K562 (cell line): ENCODE results near the gene USP20. TPM values are rescaled to one million over a fixed set of nuclear protein-coding genes. Genes with fewer than 3 reads are reported as not detected.

Experiments
- ARID2 ChIP-seq: fragments of 450-650 bp; IDR thresholded peaks from 2 replicates; pipeline ENCODE4 v1.6.1; 2017; ENCODE audit warnings: antibody characterized with exemption, mild to moderate bottlenecking
- FOXK1 ChIP-seq: sonication (generic); formaldehyde crosslinking; IDR thresholded peaks from 2 replicates; pipeline ENCODE4 v1.8.0; 2022; ENCODE audit warnings: missing genetic modification reagents, mild to moderate bottlenecking, borderline replicate concordance
- HLTF ChIP-seq: fragments of 450-650 bp; IDR thresholded peaks from 2 replicates; pipeline ENCODE4 v1.6.1; 2016
- MAZ ChIP-seq, 2 experiments: fragments of 450-650 bp in 1 of 2; sonication (generic) in 1 of 2; formaldehyde crosslinking; IDR thresholded peaks in 1 of 2; conservative IDR thresholded peaks in 1 of 2; 2 replicates each; pipeline versions ENCODE4 v1.4.0 to v1.5.0; 2020; ENCODE audit warnings: mild to moderate bottlenecking in 1 of 2, missing genetic modification reagents in 1 of 2
- NR1H2 ChIP-seq: sonication (generic); formaldehyde crosslinking; IDR thresholded peaks from 2 replicates; pipeline ENCODE4 v1.4.0; 2020; ENCODE audit warnings: mild to moderate bottlenecking, missing genetic modification reagents
- SIN3A ChIP-seq, 2 experiments: fragments of 150-350 bp in 1 of 2; IDR thresholded peaks; 2 replicates each; pipeline ENCODE4 v1.6.1; 2011 to 2016; ENCODE audit warnings: borderline replicate concordance in 2 of 2, low read depth in 2 of 2, low read length in 2 of 2, mild to moderate bottlenecking in 2 of 2, moderate library complexity in 2 of 2; ENCODE audit not compliant: control insufficient read depth in 1 of 2
- SMARCA5 ChIP-seq: fragments of 450-650 bp; IDR thresholded peaks from 2 replicates; pipeline ENCODE4 v1.6.1; 2016
- SNRNP70 ChIP-seq: fragments of 200-400 bp; formaldehyde crosslinking; optimal IDR thresholded peaks from 2 replicates; pipeline ENCODE3; 2017; ENCODE audit warnings: low read depth, low read length
- TBL1XR1 ChIP-seq, 2 experiments: IDR thresholded peaks; 2 replicates each; pipeline ENCODE4 v1.6.1; 2012; ENCODE audit warnings: improper control_type of control experiment in 2 of 2, low read length in 2 of 2, mild to moderate bottlenecking in 1 of 2
- ZKSCAN1 ChIP-seq: fragments of 150-350 bp; IDR thresholded peaks from 2 replicates; pipeline ENCODE4 v1.6.1; 2016; ENCODE audit warnings: low read depth, low read length
- ZKSCAN8 ChIP-seq: fragments of 200-800 bp; sonication (Bioruptor generic); IDR thresholded peaks from 2 replicates; pipeline ENCODE4 v1.6.1; 2016; ENCODE audit warnings: missing genetic modification characterization, missing compliant biosample characterization
- ZNF263 ChIP-seq: sonication (generic); formaldehyde crosslinking; IDR thresholded peaks from 2 replicates; pipeline ENCODE4 v1.8.0; 2022; ENCODE audit warnings: mild to moderate bottlenecking, missing genetic modification reagents, borderline replicate concordance
- ZNF311 ChIP-seq: fragments of 250-450 bp; sonication (Bioruptor Pico); IDR thresholded peaks from 2 replicates; pipeline ENCODE4 v1.4.0; 2020; ENCODE audit warnings: mild to moderate bottlenecking, moderate library complexity
- ZNF766 ChIP-seq: fragments of 200-800 bp; sonication (Bioruptor generic); conservative IDR thresholded peaks from 2 replicates; pipeline ENCODE4 v1.6.1; 2016; ENCODE audit warnings: missing genetic modification characterization, missing compliant biosample characterization
- polyA plus RNA-seq, 8 experiments: library from polyadenylated mRNA; depleted of rRNA in 4 of 8; stranded (reverse) in 5 of 8; unstranded in 3 of 8; fragments of >200 nt; fragmentation: Nextera tagmentation in 2 of 8; fragmentation: Illumina TruSeq in 1 of 8; extraction: Ambion mirVana in 2 of 8; extraction: Trizol in 1 of 8; gene quantifications; 2 replicates each; pipeline versions ENCODE4 v1.2.1 to v1.2.3, GENCODE V29; 2011 to 2014; ENCODE audit warnings: inconsistent platforms in 1 of 8, missing spikeins in 1 of 8
- total RNA-seq, 7 experiments: library from RNA; depleted of rRNA in 6 of 7; stranded (reverse); fragments of >200 nt in 6 of 7; fragmentation: Illumina TruSeq in 2 of 7; extraction: Trizol in 2 of 7; gene quantifications; 2 replicates each; pipeline versions ENCODE4 v1.2.1 to v1.2.3, GENCODE V29; 2011 to 2021; ENCODE audit warnings: low replicate concordance in 1 of 7
- TF ChIP-seq, protein P1 (sequence below): sonication (generic); formaldehyde crosslinking; IDR thresholded peaks from 2 replicates; pipeline ENCODE4 v1.4.0; 2020; ENCODE audit warnings: mild to moderate bottlenecking, missing genetic modification reagents
- TF ChIP-seq, protein P2 (sequence below): fragments of 450-650 bp; conservative IDR thresholded peaks from 2 replicates; pipeline ENCODE4 v1.6.1; 2016; ENCODE audit warnings: missing genetic modification characterization, low read depth, mild to moderate bottlenecking, control low read depth, missing compliant biosample characterization
- TF ChIP-seq, protein P3 (sequence below): sonication (generic); formaldehyde crosslinking; IDR thresholded peaks from 2 replicates; pipeline ENCODE4 v1.8.0; 2023; ENCODE audit warnings: missing genetic modification reagents, mild to moderate bottlenecking, borderline replicate concordance
- TF ChIP-seq, protein P4 (sequence below): sonication (generic); formaldehyde crosslinking; IDR thresholded peaks from 2 replicates; pipeline ENCODE4 v1.8.0; 2022; ENCODE audit warnings: mild to moderate bottlenecking, missing genetic modification reagents

The USP20 gene
- total and polyA plus RNA-seq, 9 of the 15 experiments (the other 6 are each of a cell fraction or from before 2014, with no cell fraction given), result 1.9 to 136 (median 49.1) TPM

- peak; percentile 93 for TF ChIP-seq ZKSCAN1
- TF ChIP-seq ZKSCAN8 (CRISPR knock-in tag), result peak; percentile 92
- TF ChIP-seq ZNF311 (CRISPR knock-in tag), result peak; percentile 94
- TF ChIP-seq FOXK1 (CRISPR knock-in tag), result peak; percentile 62; the same call in 1 of the 2 replicates
- TF ChIP-seq SNRNP70, result no peak
- peak; percentile 98 to 99 for TF ChIP-seq TBL1XR1 (IDR thresholded peaks at IDR 0.05; ENCODE audit: low read length in 2 of 2)
- no peak for TF ChIP-seq ARID2
- TF ChIP-seq, protein P1, sequence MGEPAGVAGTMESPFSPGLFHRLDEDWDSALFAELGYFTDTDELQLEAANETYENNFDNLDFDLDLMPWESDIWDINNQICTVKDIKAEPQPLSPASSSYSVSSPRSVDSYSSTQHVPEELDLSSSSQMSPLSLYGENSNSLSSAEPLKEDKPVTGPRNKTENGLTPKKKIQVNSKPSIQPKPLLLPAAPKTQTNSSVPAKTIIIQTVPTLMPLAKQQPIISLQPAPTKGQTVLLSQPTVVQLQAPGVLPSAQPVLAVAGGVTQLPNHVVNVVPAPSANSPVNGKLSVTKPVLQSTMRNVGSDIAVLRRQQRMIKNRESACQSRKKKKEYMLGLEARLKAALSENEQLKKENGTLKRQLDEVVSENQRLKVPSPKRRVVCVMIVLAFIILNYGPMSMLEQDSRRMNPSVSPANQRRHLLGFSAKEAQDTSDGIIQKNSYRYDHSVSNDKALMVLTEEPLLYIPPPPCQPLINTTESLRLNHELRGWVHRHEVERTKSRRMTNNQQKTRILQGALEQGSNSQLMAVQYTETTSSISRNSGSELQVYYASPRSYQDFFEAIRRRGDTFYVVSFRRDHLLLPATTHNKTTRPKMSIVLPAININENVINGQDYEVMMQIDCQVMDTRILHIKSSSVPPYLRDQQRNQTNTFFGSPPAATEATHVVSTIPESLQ (CRISPR knock-in tag), result peak; percentile 30; the same call in 1 of the 2 replicates
- peak; percentile 97 for TF ChIP-seq ZNF766 (CRISPR knock-in tag)
- TF ChIP-seq, protein P2, sequence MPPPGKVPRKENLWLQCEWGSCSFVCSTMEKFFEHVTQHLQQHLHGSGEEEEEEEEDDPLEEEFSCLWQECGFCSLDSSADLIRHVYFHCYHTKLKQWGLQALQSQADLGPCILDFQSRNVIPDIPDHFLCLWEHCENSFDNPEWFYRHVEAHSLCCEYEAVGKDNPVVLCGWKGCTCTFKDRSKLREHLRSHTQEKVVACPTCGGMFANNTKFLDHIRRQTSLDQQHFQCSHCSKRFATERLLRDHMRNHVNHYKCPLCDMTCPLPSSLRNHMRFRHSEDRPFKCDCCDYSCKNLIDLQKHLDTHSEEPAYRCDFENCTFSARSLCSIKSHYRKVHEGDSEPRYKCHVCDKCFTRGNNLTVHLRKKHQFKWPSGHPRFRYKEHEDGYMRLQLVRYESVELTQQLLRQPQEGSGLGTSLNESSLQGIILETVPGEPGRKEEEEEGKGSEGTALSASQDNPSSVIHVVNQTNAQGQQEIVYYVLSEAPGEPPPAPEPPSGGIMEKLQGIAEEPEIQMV (tag), result 0 out of 2 replicates have a peak, but pooled peaks have one; percentile 9
- peak; percentile 98 for TF ChIP-seq HLTF
- TF ChIP-seq MAZ (CRISPR knock-in tag; conservative IDR thresholded peaks at IDR 0.05 in 1 of 2, IDR thresholded peaks at IDR 0.05 in 1 of 2), result peak; percentile 98 to 100
- peak in 1 of 2 experiments; percentile 52; a peak in 1 of 4 replicates for TF ChIP-seq SIN3A (IDR thresholded peaks at IDR 0.05; ENCODE audit: borderline replicate concordance in 2 of 2, control insufficient read depth in 1 of 2, low read depth in 2 of 2, low read length in 2 of 2)
- peak; percentile 98 for TF ChIP-seq ZNF263 (CRISPR knock-in tag)
- TF ChIP-seq, protein P3, sequence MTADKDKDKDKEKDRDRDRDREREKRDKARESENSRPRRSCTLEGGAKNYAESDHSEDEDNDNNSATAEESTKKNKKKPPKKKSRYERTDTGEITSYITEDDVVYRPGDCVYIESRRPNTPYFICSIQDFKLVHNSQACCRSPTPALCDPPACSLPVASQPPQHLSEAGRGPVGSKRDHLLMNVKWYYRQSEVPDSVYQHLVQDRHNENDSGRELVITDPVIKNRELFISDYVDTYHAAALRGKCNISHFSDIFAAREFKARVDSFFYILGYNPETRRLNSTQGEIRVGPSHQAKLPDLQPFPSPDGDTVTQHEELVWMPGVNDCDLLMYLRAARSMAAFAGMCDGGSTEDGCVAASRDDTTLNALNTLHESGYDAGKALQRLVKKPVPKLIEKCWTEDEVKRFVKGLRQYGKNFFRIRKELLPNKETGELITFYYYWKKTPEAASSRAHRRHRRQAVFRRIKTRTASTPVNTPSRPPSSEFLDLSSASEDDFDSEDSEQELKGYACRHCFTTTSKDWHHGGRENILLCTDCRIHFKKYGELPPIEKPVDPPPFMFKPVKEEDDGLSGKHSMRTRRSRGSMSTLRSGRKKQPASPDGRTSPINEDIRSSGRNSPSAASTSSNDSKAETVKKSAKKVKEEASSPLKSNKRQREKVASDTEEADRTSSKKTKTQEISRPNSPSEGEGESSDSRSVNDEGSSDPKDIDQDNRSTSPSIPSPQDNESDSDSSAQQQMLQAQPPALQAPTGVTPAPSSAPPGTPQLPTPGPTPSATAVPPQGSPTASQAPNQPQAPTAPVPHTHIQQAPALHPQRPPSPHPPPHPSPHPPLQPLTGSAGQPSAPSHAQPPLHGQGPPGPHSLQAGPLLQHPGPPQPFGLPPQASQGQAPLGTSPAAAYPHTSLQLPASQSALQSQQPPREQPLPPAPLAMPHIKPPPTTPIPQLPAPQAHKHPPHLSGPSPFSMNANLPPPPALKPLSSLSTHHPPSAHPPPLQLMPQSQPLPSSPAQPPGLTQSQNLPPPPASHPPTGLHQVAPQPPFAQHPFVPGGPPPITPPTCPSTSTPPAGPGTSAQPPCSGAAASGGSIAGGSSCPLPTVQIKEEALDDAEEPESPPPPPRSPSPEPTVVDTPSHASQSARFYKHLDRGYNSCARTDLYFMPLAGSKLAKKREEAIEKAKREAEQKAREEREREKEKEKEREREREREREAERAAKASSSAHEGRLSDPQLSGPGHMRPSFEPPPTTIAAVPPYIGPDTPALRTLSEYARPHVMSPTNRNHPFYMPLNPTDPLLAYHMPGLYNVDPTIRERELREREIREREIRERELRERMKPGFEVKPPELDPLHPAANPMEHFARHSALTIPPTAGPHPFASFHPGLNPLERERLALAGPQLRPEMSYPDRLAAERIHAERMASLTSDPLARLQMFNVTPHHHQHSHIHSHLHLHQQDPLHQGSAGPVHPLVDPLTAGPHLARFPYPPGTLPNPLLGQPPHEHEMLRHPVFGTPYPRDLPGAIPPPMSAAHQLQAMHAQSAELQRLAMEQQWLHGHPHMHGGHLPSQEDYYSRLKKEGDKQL (CRISPR knock-in tag), result peak; percentile 97; the same call in 1 of the 2 replicates
- no peak for TF ChIP-seq SMARCA5
- TF ChIP-seq, protein P4, sequence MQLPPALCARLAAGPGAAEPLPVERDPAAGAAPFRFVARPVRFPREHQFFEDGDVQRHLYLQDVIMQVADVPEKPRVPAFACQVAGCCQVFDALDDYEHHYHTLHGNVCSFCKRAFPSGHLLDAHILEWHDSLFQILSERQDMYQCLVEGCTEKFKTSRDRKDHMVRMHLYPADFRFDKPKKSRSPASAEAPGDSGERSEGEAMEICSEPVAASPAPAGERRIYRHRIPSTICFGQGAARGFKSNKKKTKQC, result peak; percentile 84; the same call in 1 of the 2 replicates
- TF ChIP-seq NR1H2 (CRISPR knock-in tag), result 0 out of 2 replicates have a peak, but pooled peaks have one; percentile 85
Observed at GRCh38 chr9:129863059-129863690, 27.9 kb downstream of the USP20 start (continued).
